Subcutaneous adipose tissue (tissue), 4 donors: ENCODE measurements around the gene HIVEP3. TPM values are rescaled to one million over a fixed set of nuclear protein-coding genes. Genes with fewer than 3 reads are reported as not detected.

Experiments
- total RNA-seq, 4 donors: library from RNA; depleted of rRNA; stranded (reverse); fragments of >200 nt; gene quantifications; one replicate each; pipeline ENCODE4 v1.1.0, GENCODE V29; 2016
- TF ChIP-seq, protein P1 (sequence below): fragments of 450-650 bp; IDR thresholded peaks from one replicate; pipeline ENCODE4 v1.5.1; 2016; ENCODE audit warnings: low read depth, mild to moderate bottlenecking, control low read depth, antibody characterized with exemption, moderate library complexity

Gene HIVEP3
- total RNA-seq, 4 donors from 2014 or later = 2.4 to 9.6 (median 5.0) TPM

DNA sequence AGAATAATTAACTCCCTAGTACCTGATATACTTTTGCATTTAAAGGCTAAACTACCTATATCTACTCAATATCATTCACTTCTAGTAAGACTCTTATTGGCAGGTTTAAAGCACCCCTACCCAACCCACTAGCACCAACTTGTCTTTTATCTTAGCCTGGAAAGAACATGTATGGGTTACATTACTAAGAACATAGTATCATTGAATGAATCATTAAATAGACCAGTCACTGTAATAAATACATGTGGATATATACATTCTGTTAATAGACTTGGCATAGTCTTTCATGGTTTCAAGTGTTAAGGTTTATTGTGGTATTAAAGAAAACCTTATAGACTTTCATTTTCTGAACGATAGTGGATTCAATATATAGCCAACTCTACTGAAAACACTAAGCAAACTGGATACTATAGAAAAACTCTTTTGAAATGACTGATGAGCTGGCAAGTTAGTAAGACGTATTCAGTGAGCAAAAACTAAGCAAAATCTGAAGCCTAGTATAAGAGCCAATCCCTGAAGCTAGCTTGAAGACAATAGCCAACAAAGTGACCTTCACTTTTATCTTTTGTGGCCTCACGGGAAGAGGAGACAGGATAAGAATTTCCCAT, 10.3 kb downstream of the HIVEP3 start:
- TF ChIP-seq, protein P1, sequence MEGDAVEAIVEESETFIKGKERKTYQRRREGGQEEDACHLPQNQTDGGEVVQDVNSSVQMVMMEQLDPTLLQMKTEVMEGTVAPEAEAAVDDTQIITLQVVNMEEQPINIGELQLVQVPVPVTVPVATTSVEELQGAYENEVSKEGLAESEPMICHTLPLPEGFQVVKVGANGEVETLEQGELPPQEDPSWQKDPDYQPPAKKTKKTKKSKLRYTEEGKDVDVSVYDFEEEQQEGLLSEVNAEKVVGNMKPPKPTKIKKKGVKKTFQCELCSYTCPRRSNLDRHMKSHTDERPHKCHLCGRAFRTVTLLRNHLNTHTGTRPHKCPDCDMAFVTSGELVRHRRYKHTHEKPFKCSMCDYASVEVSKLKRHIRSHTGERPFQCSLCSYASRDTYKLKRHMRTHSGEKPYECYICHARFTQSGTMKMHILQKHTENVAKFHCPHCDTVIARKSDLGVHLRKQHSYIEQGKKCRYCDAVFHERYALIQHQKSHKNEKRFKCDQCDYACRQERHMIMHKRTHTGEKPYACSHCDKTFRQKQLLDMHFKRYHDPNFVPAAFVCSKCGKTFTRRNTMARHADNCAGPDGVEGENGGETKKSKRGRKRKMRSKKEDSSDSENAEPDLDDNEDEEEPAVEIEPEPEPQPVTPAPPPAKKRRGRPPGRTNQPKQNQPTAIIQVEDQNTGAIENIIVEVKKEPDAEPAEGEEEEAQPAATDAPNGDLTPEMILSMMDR = no peak

DNA sequence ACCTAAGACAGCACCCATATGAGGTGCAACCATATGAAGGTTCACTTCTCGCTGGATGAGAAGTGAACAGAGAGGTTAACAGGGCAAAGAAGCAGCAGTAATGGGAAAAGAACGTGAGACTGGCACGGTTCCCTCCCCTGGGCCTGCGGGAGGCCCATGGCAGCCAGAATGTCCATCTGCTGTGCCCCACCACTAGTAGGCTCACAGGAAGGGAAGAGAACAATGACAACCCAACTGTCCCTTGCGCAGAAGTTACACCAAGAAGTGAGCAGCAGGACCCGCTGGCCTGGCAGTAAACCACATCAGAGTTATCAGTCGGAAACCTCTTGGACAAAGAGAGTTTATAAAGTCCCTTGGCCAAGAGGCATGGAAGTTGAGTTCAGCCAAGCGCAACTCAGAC, 11.3 kb downstream of the HIVEP3 start:
- TF ChIP-seq, protein P1 = no peak

DNA sequence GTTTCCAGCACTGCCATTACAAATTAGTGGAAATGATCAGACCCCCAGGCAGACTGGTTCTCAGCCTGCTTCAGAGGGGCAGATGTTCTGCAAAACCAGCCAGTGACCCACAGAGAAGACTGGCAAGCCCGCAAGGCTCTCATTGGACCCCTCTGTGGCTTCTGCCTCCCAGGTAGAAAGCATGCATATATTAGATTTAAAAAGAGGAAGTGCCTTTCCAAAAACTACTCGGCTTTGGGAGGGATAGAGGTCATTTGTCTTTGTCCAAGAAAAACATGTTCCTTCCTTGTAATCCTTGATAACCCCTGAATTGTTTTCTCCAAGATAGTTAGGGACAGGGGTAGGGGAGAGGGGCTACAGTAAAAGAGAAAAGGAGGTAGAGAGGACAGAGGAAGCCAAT, 11.8 kb downstream of the HIVEP3 start:
- TF ChIP-seq, protein P1 = no peak

DNA sequence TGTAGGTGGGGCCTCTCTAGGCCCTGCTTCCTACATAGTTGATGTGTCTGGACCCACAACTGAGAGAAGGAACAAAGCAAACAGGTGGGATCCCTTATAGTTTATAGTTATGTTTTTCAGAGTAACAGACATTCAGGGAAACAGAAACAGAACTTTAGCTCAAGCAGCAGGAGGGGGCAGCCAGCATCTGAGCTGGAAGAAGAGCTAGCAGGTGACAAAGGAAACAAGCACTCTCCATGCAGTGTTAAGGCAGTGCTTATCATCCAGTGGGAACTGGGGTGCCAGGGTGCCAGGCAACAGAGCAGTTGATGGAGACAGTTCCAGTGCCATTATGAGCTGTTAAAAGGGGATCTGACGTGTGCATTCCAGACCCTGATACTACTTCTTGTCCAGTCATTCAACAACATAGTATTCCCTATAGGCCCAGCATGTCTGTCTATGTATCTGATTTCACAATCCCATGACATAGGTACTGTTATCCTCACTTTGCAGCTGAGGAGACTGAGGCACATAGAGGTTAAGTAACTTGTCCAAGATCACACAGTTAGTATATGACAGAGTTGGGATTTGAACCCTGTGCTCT, 13.5 kb downstream of the HIVEP3 start:
- TF ChIP-seq, protein P1 = no peak

DNA sequence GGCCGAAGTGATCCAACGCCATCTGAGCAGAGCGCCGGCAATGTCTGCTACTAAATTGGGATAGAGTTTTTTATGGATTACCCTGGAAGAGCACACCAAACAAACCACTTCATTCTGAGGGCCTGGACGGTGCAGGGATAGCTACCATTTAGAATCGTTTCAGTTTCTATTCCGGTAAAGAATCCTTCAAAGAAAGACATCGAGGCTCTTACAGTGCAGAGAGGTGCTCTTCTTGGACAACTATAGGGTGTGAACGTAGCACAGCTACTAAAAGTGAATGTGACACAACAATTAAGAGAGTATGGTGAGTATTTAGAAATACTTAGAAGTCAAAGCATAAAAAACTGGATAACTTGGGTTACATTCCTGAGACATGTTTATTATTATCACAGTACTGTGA, 16.1 kb downstream of the HIVEP3 start:
- TF ChIP-seq, protein P1 = no peak

DNA sequence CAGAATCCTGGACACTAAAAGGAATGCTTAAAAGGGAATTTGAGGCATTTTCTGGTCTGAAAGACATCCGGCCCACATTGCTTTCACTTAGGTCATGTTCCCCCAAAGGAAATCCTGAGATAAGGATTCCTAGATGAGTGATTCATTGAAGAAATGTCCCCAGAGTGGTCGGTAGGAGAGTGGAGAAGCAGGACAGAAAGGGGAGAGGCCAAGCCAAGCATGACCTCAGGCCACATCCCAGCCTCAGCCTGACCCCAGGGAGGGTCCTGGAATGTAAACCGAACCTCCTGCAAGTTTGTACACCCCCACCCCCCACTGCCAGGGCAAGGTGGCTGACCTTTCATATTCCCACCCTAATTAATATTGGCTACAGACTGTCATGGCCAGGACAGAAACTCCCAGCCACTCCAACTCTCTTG, 16.6 kb downstream of the HIVEP3 start:
- TF ChIP-seq, protein P1 = no peak

DNA sequence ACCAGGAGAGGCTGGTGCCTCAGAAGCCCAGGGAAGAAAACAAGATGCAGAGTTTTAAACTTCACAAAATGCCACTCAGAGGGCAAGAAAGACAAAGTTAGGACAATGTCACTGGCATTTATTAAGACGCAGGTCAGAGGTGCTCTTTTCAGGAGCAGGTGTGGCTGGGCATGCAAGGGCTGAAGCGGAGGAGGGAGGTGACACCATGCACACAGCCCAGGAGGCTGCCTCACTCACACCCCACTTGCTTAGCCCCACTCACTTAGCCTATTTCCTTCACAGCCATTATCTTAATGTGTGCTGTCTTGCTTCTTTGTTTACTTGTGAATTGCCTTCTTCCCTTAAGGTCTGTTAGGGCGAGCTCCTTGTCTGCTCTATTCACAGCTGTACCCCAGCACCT, 17.2 kb downstream of the HIVEP3 start:
- TF ChIP-seq, protein P1 = no peak
